IgD-negative memory B cell (primary cell): ENCODE data around the gene COQ8B. TPM values are rescaled to one million over a fixed set of nuclear protein-coding genes. Genes with fewer than 3 reads are reported as not detected.

Experiments
- H3K27ac Mint-ChIP-seq, 3 donors: one replicate each; pipeline ENCODE4 v1.8.0; 2020 to 2022; ENCODE audit warnings: mild to moderate bottlenecking in 3 of 3, mixed read lengths in 3 of 3, moderate library complexity in 1 of 3
- H3K27me3 Mint-ChIP-seq: one replicate; pipeline ENCODE4 v1.8.0; 2021; ENCODE audit warnings: mixed read lengths
- H3K36me3 Mint-ChIP-seq: one replicate; pipeline ENCODE4 v1.8.0; 2020; ENCODE audit warnings: mild to moderate bottlenecking, mixed read lengths
- H3K4me1 Mint-ChIP-seq, 3 donors: one replicate each; pipeline ENCODE4 v1.8.0; 2020 to 2022; ENCODE audit warnings: mixed read lengths in 3 of 3, mild to moderate bottlenecking in 1 of 3
- H3K4me3 Mint-ChIP-seq, 4 donors: one replicate each; pipeline ENCODE4 v1.8.0; 2020 to 2022; ENCODE audit warnings: mild to moderate bottlenecking in 4 of 4, mixed read lengths in 4 of 4, moderate library complexity in 3 of 4
- H3K9me3 Mint-ChIP-seq, 3 donors: one replicate each; pipeline ENCODE4 v1.8.0; 2020 to 2021; ENCODE audit warnings: mixed read lengths in 3 of 3, mild to moderate bottlenecking in 1 of 3
- polyA plus RNA-seq: library from polyadenylated mRNA; unstranded; fragments of 300-500 nt; fragmentation: Illumina TruSeq; gene quantifications from one replicate; pipeline ENCODE4 v1.2.3, GENCODE V29; 2021

The COQ8B gene
- polyA plus RNA-seq, 1 donor from 2014 or later: 24.2 TPM

- no peak overlapping the region for H3K27ac Mint-ChIP-seq
- peaks cover 0 to 4% (median 3%) of the 10 kb centered on the region in 3 donors for H3K4me1 Mint-ChIP-seq
- no peak overlapping the region for H3K4me3 Mint-ChIP-seq
- no peaks in the 10 kb centered on the region for H3K9me3 Mint-ChIP-seq
- no peaks in the 10 kb centered on the region for H3K27me3 Mint-ChIP-seq
- H3K36me3 Mint-ChIP-seq: peaks cover 2% of the 10 kb centered on the region
These were observed 31.6 kb downstream of the COQ8B start for GRCh38 chr19:40685016-40685526.

- Mint-ChIP-seq H3K4me1 (peaks cover 0 to 4% (median 3%) of the 10 kb centered on the region in 3 donors), H3K36me3 (peaks cover 2% of the 10 kb centered on the region), H3K9me3 (no peaks in the 10 kb centered on the region), H3K4me3 (no peak overlapping the region), H3K27me3 (no peaks in the 10 kb centered on the region), H3K27ac (no peak overlapping the region)
These were observed 32.4 kb downstream of the COQ8B start for GRCh38 chr19:40684280-40684679.

GRCh38 chr19:40683437-40683836 lies 33.2 kb downstream of the COQ8B start:
- peaks cover 4% of the 10 kb centered on the region for H3K36me3 Mint-ChIP-seq
- H3K27me3 Mint-ChIP-seq: no peaks in the 10 kb centered on the region
- peaks cover 0 to 4% (median 3%) of the 10 kb centered on the region in 3 donors for H3K4me1 Mint-ChIP-seq
- H3K4me3 Mint-ChIP-seq: no peak overlapping the region
- H3K9me3 Mint-ChIP-seq: no peaks in the 10 kb centered on the region
- H3K27ac Mint-ChIP-seq: no peak overlapping the region

GRCh38 chr19:40682431-40682964 lies 34.2 kb downstream of the COQ8B start:
- Mint-ChIP-seq H3K27ac (peak overlapping the region in 1 of 3 donors; percentile 5), H3K27me3 (no peaks in the 10 kb centered on the region), H3K4me1 (peaks cover 0 to 4% (median 3%) of the 10 kb centered on the region in 3 donors), H3K9me3 (no peaks in the 10 kb centered on the region), H3K4me3 (no peak overlapping the region), H3K36me3 (peaks cover 7% of the 10 kb centered on the region)

- no peaks in the 10 kb centered on the region for H3K9me3 Mint-ChIP-seq
- H3K27me3 Mint-ChIP-seq: no peaks in the 10 kb centered on the region
- H3K36me3 Mint-ChIP-seq: peaks cover 7% of the 10 kb centered on the region
- H3K4me3 Mint-ChIP-seq: no peak overlapping the region
- H3K27ac Mint-ChIP-seq: no peak overlapping the region
- peaks cover 0 to 2% (median 0%) of the 10 kb centered on the region in 3 donors for H3K4me1 Mint-ChIP-seq
These were observed 35.6 kb downstream of the COQ8B start for GRCh38 chr19:40681039-40681438.

DNA sequence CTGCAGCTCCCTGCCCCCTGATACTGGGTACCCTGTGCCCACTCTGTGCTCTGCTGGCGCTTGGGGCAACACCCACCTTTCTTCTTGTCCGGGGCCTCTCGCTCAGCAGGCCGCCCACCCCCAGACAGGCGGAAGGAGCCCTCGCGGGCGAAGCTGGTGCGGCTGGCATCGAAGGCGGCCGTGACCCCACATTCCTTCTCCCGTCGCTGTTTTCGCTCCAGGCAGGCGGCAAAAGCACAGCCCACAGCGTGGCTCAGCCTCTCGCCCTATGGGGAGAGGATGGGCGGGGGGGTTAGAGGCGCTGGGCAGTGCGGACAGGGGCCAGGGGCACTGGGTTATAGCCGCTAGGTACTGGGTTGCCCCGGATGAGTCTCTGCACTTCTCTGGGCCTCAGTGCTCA lies 39.5 kb downstream of the COQ8B start:
- H3K36me3 Mint-ChIP-seq: peaks cover 7% of the 10 kb centered on the region
- H3K4me3 Mint-ChIP-seq: no peak overlapping the region
- H3K9me3 Mint-ChIP-seq: no peaks in the 10 kb centered on the region
- H3K27ac Mint-ChIP-seq: peak overlapping the region in 1 of 3 donors; percentile 32
- no peaks in the 10 kb centered on the region for H3K27me3 Mint-ChIP-seq
- no peaks in the 10 kb centered on the region for H3K4me1 Mint-ChIP-seq

- H3K27ac Mint-ChIP-seq: peak overlapping the region in 1 of 3 donors; percentile 68
- H3K27me3 Mint-ChIP-seq: no peaks in the 10 kb centered on the region
- no peak overlapping the region for H3K4me3 Mint-ChIP-seq
- peaks cover 0 to 2% (median 0%) of the 10 kb centered on the region in 3 donors for H3K4me1 Mint-ChIP-seq
- peaks cover 10% of the 10 kb centered on the region for H3K36me3 Mint-ChIP-seq
- peaks cover 0 to 2% (median 0%) of the 10 kb centered on the region in 3 donors for H3K9me3 Mint-ChIP-seq
These were observed 42.4 kb downstream of the COQ8B start for GRCh38 chr19:40674291-40674690.

- H3K9me3 Mint-ChIP-seq: peaks cover 0 to 2% (median 0%) of the 10 kb centered on the region in 3 donors
- H3K4me1 Mint-ChIP-seq: peaks cover 0 to 2% (median 0%) of the 10 kb centered on the region in 3 donors
- H3K27ac Mint-ChIP-seq: no peak overlapping the region
- H3K27me3 Mint-ChIP-seq: no peaks in the 10 kb centered on the region
- H3K4me3 Mint-ChIP-seq: no peak overlapping the region
- H3K36me3 Mint-ChIP-seq: peaks cover 14% of the 10 kb centered on the region
These were observed 43.3 kb downstream of the COQ8B start for GRCh38 chr19:40673397-40673796.

DNA sequence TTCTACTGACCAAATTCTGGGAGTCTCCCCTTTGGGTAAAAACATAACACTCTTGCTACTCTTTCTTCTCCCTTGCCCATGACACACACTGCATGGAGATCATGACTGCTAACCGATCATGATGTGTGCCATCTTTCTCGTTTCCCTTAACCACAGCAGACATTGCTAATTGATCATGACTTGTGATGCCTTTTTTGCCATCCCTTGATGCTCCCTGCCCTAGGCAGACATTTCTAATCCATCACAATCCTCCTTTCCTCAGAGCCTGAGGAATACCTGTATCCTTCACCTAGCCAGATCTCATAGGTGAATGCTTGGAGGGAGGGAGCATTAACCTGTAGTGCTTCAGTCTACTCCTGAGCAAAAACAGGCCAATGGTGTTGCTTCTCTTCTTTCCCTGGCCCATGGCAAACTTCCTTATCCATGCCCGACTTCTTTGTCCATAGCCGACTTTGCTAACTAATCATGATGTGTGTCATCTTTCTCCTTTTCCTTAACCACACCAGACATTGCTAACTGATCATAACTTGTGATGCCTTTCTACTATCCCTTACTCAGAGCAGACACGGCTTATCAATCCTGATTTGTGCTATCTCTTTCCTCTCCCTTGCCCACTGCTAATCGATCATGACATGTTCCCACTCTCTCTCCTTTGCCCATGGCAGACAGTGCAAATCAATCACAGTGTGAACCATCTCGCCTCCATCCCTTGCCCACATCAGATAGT lies 44.0 kb downstream of the COQ8B start:
- H3K9me3 Mint-ChIP-seq: peaks cover 0 to 2% (median 0%) of the 10 kb centered on the region in 3 donors
- H3K27me3 Mint-ChIP-seq: no peaks in the 10 kb centered on the region
- H3K4me3 Mint-ChIP-seq: no peak overlapping the region
- peaks cover 0 to 2% (median 0%) of the 10 kb centered on the region in 3 donors for H3K4me1 Mint-ChIP-seq
- H3K27ac Mint-ChIP-seq: no peak overlapping the region
- peaks cover 12% of the 10 kb centered on the region for H3K36me3 Mint-ChIP-seq

- H3K27me3 Mint-ChIP-seq: no peaks in the 10 kb centered on the region
- no peak overlapping the region for H3K4me3 Mint-ChIP-seq
- H3K27ac Mint-ChIP-seq: no peak overlapping the region
- peaks cover 12% of the 10 kb centered on the region for H3K36me3 Mint-ChIP-seq
- peaks cover 0 to 2% (median 0%) of the 10 kb centered on the region in 3 donors for H3K4me1 Mint-ChIP-seq
- peaks cover 0 to 2% (median 0%) of the 10 kb centered on the region in 3 donors for H3K9me3 Mint-ChIP-seq
These were observed 44.6 kb downstream of the COQ8B start for GRCh38 chr19:40672038-40672437.

- Mint-ChIP-seq H3K27ac (no peak overlapping the region), H3K4me3 (no peak overlapping the region)
These were observed 45.3 kb downstream of the COQ8B start for GRCh38 chr19:40671404-40671803.

DNA sequence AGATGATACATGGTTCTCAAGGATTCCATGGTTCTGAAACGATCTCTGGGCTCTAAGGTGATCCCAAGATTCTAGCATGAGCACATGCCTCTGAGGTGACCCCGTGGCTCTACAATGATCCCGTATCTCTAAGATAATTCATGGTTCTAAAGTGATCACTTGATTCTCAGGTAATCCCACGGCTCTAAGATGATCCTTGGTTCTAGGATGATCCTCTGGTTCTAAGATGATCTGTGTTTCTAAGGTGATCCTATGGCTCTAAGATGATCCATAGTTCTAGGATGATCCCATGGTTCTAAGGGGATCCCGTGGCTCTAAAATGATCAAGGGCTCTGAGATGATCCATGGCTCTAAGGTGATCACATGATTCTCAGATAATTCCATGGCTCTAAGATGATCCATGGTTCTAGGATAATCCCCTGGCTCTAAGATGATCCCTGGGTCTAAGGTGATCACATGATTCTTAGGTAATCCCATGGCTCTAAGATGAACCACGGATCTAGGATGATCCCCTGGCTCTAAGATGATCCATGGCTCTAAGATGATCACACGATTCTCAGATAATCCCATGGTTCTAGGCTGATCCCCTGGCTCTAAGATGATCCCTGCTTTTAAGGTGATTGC lies 47.6 kb downstream of the COQ8B start:
- Mint-ChIP-seq H3K27me3 (no peaks in the 10 kb centered on the region), H3K4me3 (no peak overlapping the region), H3K36me3 (peaks cover 10% of the 10 kb centered on the region), H3K4me1 (peaks cover 0 to 4% (median 1%) of the 10 kb centered on the region in 3 donors), H3K27ac (no peak overlapping the region), H3K9me3 (peaks cover 0 to 2% (median 0%) of the 10 kb centered on the region in 3 donors)

More at GRCh38 chr19:40671404-40671803, 45.3 kb downstream of the COQ8B start:
- Mint-ChIP-seq H3K9me3 (peaks cover 0 to 2% (median 0%) of the 10 kb centered on the region in 3 donors), H3K27me3 (no peaks in the 10 kb centered on the region), H3K4me1 (peaks cover 0 to 2% (median 0%) of the 10 kb centered on the region in 3 donors), H3K36me3 (peaks cover 12% of the 10 kb centered on the region)

- Mint-ChIP-seq H3K27me3 (no peaks in the 10 kb centered on the region), H3K4me3 (no peak overlapping the region), H3K9me3 (peaks cover 0 to 2% (median 0%) of the 10 kb centered on the region in 3 donors), H3K36me3 (peaks cover 10% of the 10 kb centered on the region), H3K4me1 (peaks cover 6 to 12% (median 9%) of the 10 kb centered on the region in 3 donors), H3K27ac (no peak overlapping the region)
These were observed 49.1 kb downstream of the COQ8B start for GRCh38 chr19:40667602-40668001.

- peaks cover 0 to 2% (median 0%) of the 10 kb centered on the region in 3 donors for H3K9me3 Mint-ChIP-seq
- H3K27me3 Mint-ChIP-seq: no peaks in the 10 kb centered on the region
- H3K36me3 Mint-ChIP-seq: peaks cover 10% of the 10 kb centered on the region
- H3K27ac Mint-ChIP-seq: no peak overlapping the region
- peaks cover 6 to 12% (median 9%) of the 10 kb centered on the region in 3 donors for H3K4me1 Mint-ChIP-seq
- H3K4me3 Mint-ChIP-seq: peak overlapping the region in 1 of 4 donors; percentile 35
These were observed 49.8 kb downstream of the COQ8B start for GRCh38 chr19:40666803-40667438.
